Measurements from ENCODE around the gene METTL25. TPM values are rescaled to one million over a fixed set of nuclear protein-coding genes. Genes with fewer than 3 reads are reported as not detected.

Gene METTL25
- total and polyA plus RNA-seq, 4 donors: 2.6 to 25.1 (median 8.6) TPM

GRCh38 chr12:82474181-82474797 is 116.0 kb downstream of the METTL25 start:
- Histone ChIP-seq H3K4me1 (ENCODE audit: control insufficient read depth in 5 of 5, insufficient read depth in 5 of 5, low read length in 5 of 5) (peaks cover 0 to 13% (median 0%) of the 10 kb centered on the region in 5 donors), H3K9ac (ENCODE audit: insufficient read depth in 1 of 2, low read length in 2 of 2) (no peak overlapping the region), H3K27me3 (ENCODE audit: control insufficient read depth in 3 of 3, insufficient read depth in 3 of 3, low read length in 2 of 3) (no peaks in the 10 kb centered on the region), H3K4me3 (no peak overlapping the region), H3K9me3 (ENCODE audit: control insufficient read depth in 4 of 4, insufficient read depth in 3 of 4, low read length in 3 of 4) (peaks cover 0 to 5% (median 2%) of the 10 kb centered on the region in 4 donors), H3K36me3 (ENCODE audit: control insufficient read depth in 4 of 4, insufficient read depth in 4 of 4, low read length in 4 of 4) (peaks cover 0 to 8% (median 3%) of the 10 kb centered on the region in 4 donors), H3K27ac (ENCODE audit: low read depth in 1 of 2, low read length in 1 of 2) (no peak overlapping the region)
- no peak for ATAC-seq (ENCODE audit: insufficient read depth, low FRiP score)
- no peak for DNase-seq
- 94 to 99% methylated on average over 2 of the region's 2 CpGs for WGBS, 2 donors
- no peak for TF ChIP-seq CTCF (IDR thresholded peaks at IDR 0.05; ENCODE audit: control extremely low read depth, extremely low read depth)

- Histone ChIP-seq H3K27ac (ENCODE audit: low read depth in 1 of 2, low read length in 1 of 2) (no peak overlapping the region), H3K36me3 (ENCODE audit: control insufficient read depth in 4 of 4, insufficient read depth in 4 of 4, low read length in 4 of 4) (peaks cover 0 to 8% (median 3%) of the 10 kb centered on the region in 4 donors), H3K4me1 (ENCODE audit: control insufficient read depth in 5 of 5, insufficient read depth in 5 of 5, low read length in 5 of 5) (peaks cover 0 to 13% (median 0%) of the 10 kb centered on the region in 5 donors), H3K27me3 (ENCODE audit: control insufficient read depth in 3 of 3, insufficient read depth in 3 of 3, low read length in 2 of 3) (no peaks in the 10 kb centered on the region), H3K9ac (ENCODE audit: insufficient read depth in 1 of 2, low read length in 2 of 2) (no peak overlapping the region), H3K4me3 (no peak overlapping the region), H3K9me3 (ENCODE audit: control insufficient read depth in 4 of 4, insufficient read depth in 3 of 4, low read length in 3 of 4) (peaks cover 0 to 5% (median 2%) of the 10 kb centered on the region in 4 donors)
- 66 to 83% methylated on average over 2 of the region's 2 CpGs for WGBS, 2 donors
- ATAC-seq (ENCODE audit: insufficient read depth, low FRiP score) (no peak), DNase-seq (no peak)
- no peak for TF ChIP-seq CTCF (IDR thresholded peaks at IDR 0.05; ENCODE audit: control extremely low read depth, extremely low read depth)
Measured at GRCh38 chr12:82474798-82475184, 116.5 kb downstream of the METTL25 start.

- 91 to 100% methylated on average over 1 of the region's 1 CpG for WGBS, 2 donors
- Histone ChIP-seq H3K9ac (ENCODE audit: insufficient read depth in 1 of 2, low read length in 2 of 2) (no peak overlapping the region), H3K36me3 (ENCODE audit: control insufficient read depth in 4 of 4, insufficient read depth in 4 of 4, low read length in 4 of 4) (peaks cover 0 to 8% (median 3%) of the 10 kb centered on the region in 4 donors), H3K4me3 (no peak overlapping the region), H3K9me3 (ENCODE audit: control insufficient read depth in 4 of 4, insufficient read depth in 3 of 4, low read length in 3 of 4) (peaks cover 0 to 5% (median 2%) of the 10 kb centered on the region in 4 donors), H3K27ac (ENCODE audit: low read depth in 1 of 2, low read length in 1 of 2) (no peak overlapping the region), H3K27me3 (ENCODE audit: control insufficient read depth in 3 of 3, insufficient read depth in 3 of 3, low read length in 2 of 3) (no peaks in the 10 kb centered on the region), H3K4me1 (ENCODE audit: control insufficient read depth in 5 of 5, insufficient read depth in 5 of 5, low read length in 5 of 5) (peaks cover 0 to 13% (median 0%) of the 10 kb centered on the region in 5 donors)
- ATAC-seq (ENCODE audit: insufficient read depth, low FRiP score): no peak
- no peak for DNase-seq
- no peak for TF ChIP-seq CTCF (IDR thresholded peaks at IDR 0.05; ENCODE audit: control extremely low read depth, extremely low read depth)
Measured at GRCh38 chr12:82475211-82475610, 116.9 kb downstream of the METTL25 start.
